Superior temporal gyrus (tissue), 1 donor: ENCODE data around the gene DAZL.

Experiments
- DNase-seq: peaks from one replicate; pipeline ENCODE4 v3.0.0-alpha.2; 2016; ENCODE audit errors: extremely low spot score

DAZL gene

GRCh38 chr3:16543242-16543864 lies 61.9 kb downstream of the DAZL start:
- DNase-seq: no peak

- no peak for DNase-seq
Observed at GRCh38 chr3:16538507-16538906, 66.7 kb downstream of the DAZL start.

- no peak for DNase-seq
Observed at GRCh38 chr3:16536996-16537395, 68.2 kb downstream of the DAZL start.
